DND-41 (cell line): Measurements from ENCODE around the gene NACC2.
"Not testable (repeated sequence)": the region's sequence is repeated elsewhere in the genome, so short reads cannot be mapped to it uniquely, and the experiment has no call there.

Source experiments
- ATAC-seq: fragments of 200-7000 bp; cut with Tn5 transposase; 3 replicates; pipeline ENCODE4 v1.9.1; 2021; ENCODE audit warnings: low read depth; ENCODE audit not compliant: insufficient read depth
- DNase-seq: peaks from one replicate; pipeline ENCODE4 v3.0.0-alpha.2; 2020
- H2AFZ ChIP-seq: 2 replicates; pipeline ENCODE4 v1.6.0; 2012; ENCODE audit warnings: low read depth, low read length
- H3K27ac ChIP-seq: 2 replicates; pipeline ENCODE4 v1.5.1; 2012; ENCODE audit warnings: low read length, inconsistent platforms
- H3K27me3 ChIP-seq: fragments of 200-600 bp; sonication (generic); 2 replicates; pipeline ENCODE4 v1.6.0; 2012; ENCODE audit warnings: low read length, mild to moderate bottlenecking, inconsistent platforms; ENCODE audit not compliant: insufficient read depth, poor library complexity
- H3K36me3 ChIP-seq: 2 replicates; pipeline ENCODE4 v1.5.1; 2012; ENCODE audit warnings: low read length, inconsistent platforms; ENCODE audit not compliant: insufficient read depth
- H3K4me1 ChIP-seq: 2 replicates; pipeline ENCODE4 v1.5.1; 2012; ENCODE audit warnings: mild to moderate bottlenecking, low read length; ENCODE audit not compliant: insufficient read depth
- H3K4me2 ChIP-seq: 2 replicates; pipeline ENCODE4 v1.6.0; 2012; ENCODE audit warnings: mild to moderate bottlenecking, moderate library complexity, low read length, inconsistent platforms; ENCODE audit not compliant: insufficient read depth
- H3K4me3 ChIP-seq, 2 experiments: fragments of 200-600 bp in 1 of 2; shearing (Covaris generic) in 1 of 2; 2 replicates each; pipeline ENCODE4 v1.5.1; 2012 to 2016; ENCODE audit warnings: inconsistent platforms in 2 of 2, low read length in 2 of 2, mild to moderate bottlenecking in 2 of 2, low read depth in 1 of 2, moderate library complexity in 1 of 2
- H3K79me2 ChIP-seq: 2 replicates; pipeline ENCODE4 v1.6.0; 2012; ENCODE audit warnings: low read length, inconsistent platforms; ENCODE audit not compliant: insufficient read depth
- H3K9ac ChIP-seq: 2 replicates; pipeline ENCODE4 v1.6.0; 2012; ENCODE audit warnings: low read depth, mild to moderate bottlenecking, inconsistent platforms, low read length, moderate library complexity
- H3K9me3 ChIP-seq: 2 replicates; pipeline ENCODE4 v1.5.1; 2012; ENCODE audit warnings: low read length, moderate library complexity, mild to moderate bottlenecking, inconsistent platforms; ENCODE audit not compliant: insufficient read depth, severe bottlenecking
- H4K20me1 ChIP-seq: 2 replicates; pipeline ENCODE4 v1.6.0; 2012; ENCODE audit warnings: low read length; ENCODE audit not compliant: insufficient read depth
- CTCF ChIP-seq: IDR thresholded peaks from 2 replicates; pipeline ENCODE4 v1.5.1; 2012; ENCODE audit warnings: borderline replicate concordance, low read length, moderate library complexity, mild to moderate bottlenecking; ENCODE audit not compliant: poor library complexity, severe bottlenecking; ENCODE audit errors: extremely low read depth
- EZH2 ChIP-seq: IDR thresholded peaks from 3 replicates; pipeline ENCODE4 v1.6.1; 2012; ENCODE audit warnings: borderline replicate concordance, low read depth, mild to moderate bottlenecking, moderate library complexity, low read length, inconsistent platforms; ENCODE audit not compliant: severe bottlenecking

Gene NACC2

GRCh38 chr9:136075134-136075841 is 19.8 kb downstream of the NACC2 start:
- no peaks in the 10 kb centered on the region for H3K27me3 ChIP-seq
- no peaks in the 10 kb centered on the region for H3K79me2 ChIP-seq
- H3K4me2 ChIP-seq: no peak overlapping the region
- H2AFZ ChIP-seq: no peak overlapping the region
- H3K9me3 ChIP-seq: no peaks in the 10 kb centered on the region
- H4K20me1 ChIP-seq: peaks cover 4% of the 10 kb centered on the region; the same call in 1 of the 2 replicates
- H3K27ac ChIP-seq: no peak overlapping the region
- H3K4me1 ChIP-seq: no peaks in the 10 kb centered on the region
- ATAC-seq (no peak), DNase-seq (no peak)
- H3K36me3 ChIP-seq: no peaks in the 10 kb centered on the region
- no peak overlapping the region for H3K4me3 ChIP-seq
- no peak for TF ChIP-seq EZH2
- no peak for TF ChIP-seq CTCF
- no peak overlapping the region for H3K9ac ChIP-seq

GRCh38 chr9:136074706-136075105 is 20.4 kb downstream of the NACC2 start:
- Histone ChIP-seq H3K36me3 (no peaks in the 10 kb centered on the region), H4K20me1 (peaks cover 4% of the 10 kb centered on the region; the same call in 1 of the 2 replicates), H3K9ac (no peak overlapping the region), H3K9me3 (no peaks in the 10 kb centered on the region), H3K4me1 (no peaks in the 10 kb centered on the region), H3K79me2 (no peaks in the 10 kb centered on the region), H3K27ac (no peak overlapping the region), H3K27me3 (no peaks in the 10 kb centered on the region), H2AFZ (no peak overlapping the region), H3K4me3 (no peak overlapping the region), H3K4me2 (no peak overlapping the region)
- DNase-seq (no peak), ATAC-seq (no peak)
- TF ChIP-seq EZH2 (no peak), CTCF (no peak)

- H3K4me1 ChIP-seq: no peaks in the 10 kb centered on the region
- no peak overlapping the region for H3K27ac ChIP-seq
- no peak overlapping the region for H3K4me3 ChIP-seq
- DNase-seq (no peak), ATAC-seq (no peak)
- no peaks in the 10 kb centered on the region for H4K20me1 ChIP-seq
- H3K4me2 ChIP-seq: no peak overlapping the region
- H3K79me2 ChIP-seq: no peaks in the 10 kb centered on the region
- TF ChIP-seq CTCF (no peak), EZH2 (no peak)
- no peaks in the 10 kb centered on the region for H3K27me3 ChIP-seq
- H3K9me3 ChIP-seq: no peaks in the 10 kb centered on the region
- no peak overlapping the region for H3K9ac ChIP-seq
- no peaks in the 10 kb centered on the region for H3K36me3 ChIP-seq
- H2AFZ ChIP-seq: no peak overlapping the region
These were observed 32.2 kb downstream of the NACC2 start for GRCh38 chr9:136062657-136063439.

GRCh38 chr9:136061916-136062315 is 33.2 kb downstream of the NACC2 start:
- H3K4me2 ChIP-seq, ATAC-seq, H3K79me2 ChIP-seq, H4K20me1 ChIP-seq, H3K9me3 ChIP-seq, H2AFZ ChIP-seq, H3K36me3 ChIP-seq, H3K9ac ChIP-seq, DNase-seq, H3K27ac ChIP-seq, H3K4me1 ChIP-seq, H3K27me3 ChIP-seq, H3K4me3 ChIP-seq: not testable (repeated sequence)
